Measurements from ENCODE around the gene MEX3D. TPM values are rescaled to one million over a fixed set of nuclear protein-coding genes. Genes with fewer than 3 reads are reported as not detected.
A peak's percentile ranks its signal among the peaks of the same experiment; 100 is the strongest.

MEX3D gene
- total RNA-seq, 1 experiment from 2014 or later = 70.4 TPM

DNA sequence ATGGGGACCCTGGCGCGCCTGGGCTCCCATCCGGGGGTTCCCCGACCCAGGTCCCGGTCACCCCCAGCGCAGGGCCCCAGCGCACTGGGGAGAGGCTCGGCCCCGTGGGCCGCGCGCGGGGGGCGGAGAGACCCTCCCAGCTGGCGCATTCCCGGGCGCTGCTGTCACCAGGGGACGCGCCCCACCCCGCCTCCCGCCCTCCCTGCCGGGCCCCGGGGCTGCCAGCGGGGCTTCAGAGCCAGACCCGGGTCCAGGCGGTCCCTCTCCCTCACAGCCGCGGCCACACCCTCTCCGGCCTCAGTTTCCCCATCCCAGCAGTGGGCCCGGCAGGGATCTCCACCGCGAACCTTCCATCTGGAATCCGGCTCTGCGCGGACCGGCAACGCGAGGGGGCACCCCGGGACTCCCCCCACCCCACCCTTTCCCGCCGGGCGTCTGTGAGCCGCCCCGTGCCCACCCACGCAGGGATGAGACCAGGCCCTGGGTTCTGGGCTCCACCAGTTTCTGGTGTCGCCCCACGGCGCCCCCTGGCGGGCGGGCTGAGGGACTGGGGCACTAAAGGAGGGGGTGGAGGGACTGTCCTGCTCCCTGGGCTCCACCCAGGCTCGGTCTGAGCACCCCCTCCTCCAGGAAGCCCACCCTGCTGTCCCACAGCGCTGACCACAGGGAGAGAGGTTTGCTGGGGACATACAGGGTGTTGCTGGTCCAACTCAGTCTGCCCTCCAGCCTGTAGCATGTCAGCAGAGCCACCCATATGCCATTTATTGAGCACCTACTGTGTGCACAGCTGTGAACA, 54.4 kb downstream of the MEX3D start:
- Histone ChIP-seq H2AK5ac (ENCODE audit: insufficient read length, low read length) (no peak overlapping the region), H3T11ph (ENCODE audit: low read length) (no peak overlapping the region), H2BK20ac (ENCODE audit: low read depth, low read length, poor library complexity, severe bottlenecking) (no peak overlapping the region), H3K9ac (ENCODE audit: extremely low read depth, insufficient read length, low read length) (no peak overlapping the region), H4K91ac (ENCODE audit: insufficient read length, low read depth, low read length) (no peak overlapping the region), H3K79me1 (ENCODE audit: insufficient read depth, low read depth, low read length, poor library complexity, severe bottlenecking) (no peaks in the 10 kb centered on the region), H3K4ac (ENCODE audit: low read depth, low read length) (no peak overlapping the region), H3K18ac (ENCODE audit: insufficient read length, low read depth, low read length) (no peak overlapping the region), H4K8ac (replicated peaks; ENCODE audit: insufficient read length, low read depth, low read length) (no peak overlapping the region), H3K27me3 (ENCODE audit: insufficient read depth, low read length) (no peaks in the 10 kb centered on the region), H3K23ac (ENCODE audit: insufficient read length, low read depth, low read length) (no peak overlapping the region), H2AFZ (ENCODE audit: low read length) (no peak overlapping the region), H2BK5ac (ENCODE audit: insufficient read length, low read length) (no peak overlapping the region), H2BK15ac (ENCODE audit: low read depth, low read length) (no peak overlapping the region), H4K5ac (ENCODE audit: insufficient read length, low read depth, low read length) (no peak overlapping the region), H3K56ac (ENCODE audit: insufficient read length, low read depth, low read length) (no peak overlapping the region), H2BK12ac (ENCODE audit: insufficient read length, low read depth, low read length) (no peak overlapping the region), H3K4me1 (ENCODE audit: insufficient read depth, low read length) (no peaks in the 10 kb centered on the region), H4K20me1 (ENCODE audit: control insufficient read depth, insufficient read depth, insufficient read length) (no peaks in the 10 kb centered on the region), H3K23me2 (ENCODE audit: insufficient read length, low read depth, low read length, poor library complexity, severe bottlenecking) (no peaks in the 10 kb centered on the region), H3K9me3 (ENCODE audit: control insufficient read depth, low read depth, low read length) (no peaks in the 10 kb centered on the region), H3K14ac (ENCODE audit: insufficient read depth, low read length) (no peak overlapping the region), H3K79me2 (ENCODE audit: insufficient read depth, low read length) (no peaks in the 10 kb centered on the region), H2BK120ac (ENCODE audit: low read depth, low read length, poor library complexity, severe bottlenecking) (no peak overlapping the region), H3K4me2 (ENCODE audit: insufficient read depth, insufficient read length, low read length) (no peak overlapping the region), H3K27ac (ENCODE audit: insufficient read length, low read depth, low read length) (no peak overlapping the region)
- TF ChIP-seq, protein P1, sequence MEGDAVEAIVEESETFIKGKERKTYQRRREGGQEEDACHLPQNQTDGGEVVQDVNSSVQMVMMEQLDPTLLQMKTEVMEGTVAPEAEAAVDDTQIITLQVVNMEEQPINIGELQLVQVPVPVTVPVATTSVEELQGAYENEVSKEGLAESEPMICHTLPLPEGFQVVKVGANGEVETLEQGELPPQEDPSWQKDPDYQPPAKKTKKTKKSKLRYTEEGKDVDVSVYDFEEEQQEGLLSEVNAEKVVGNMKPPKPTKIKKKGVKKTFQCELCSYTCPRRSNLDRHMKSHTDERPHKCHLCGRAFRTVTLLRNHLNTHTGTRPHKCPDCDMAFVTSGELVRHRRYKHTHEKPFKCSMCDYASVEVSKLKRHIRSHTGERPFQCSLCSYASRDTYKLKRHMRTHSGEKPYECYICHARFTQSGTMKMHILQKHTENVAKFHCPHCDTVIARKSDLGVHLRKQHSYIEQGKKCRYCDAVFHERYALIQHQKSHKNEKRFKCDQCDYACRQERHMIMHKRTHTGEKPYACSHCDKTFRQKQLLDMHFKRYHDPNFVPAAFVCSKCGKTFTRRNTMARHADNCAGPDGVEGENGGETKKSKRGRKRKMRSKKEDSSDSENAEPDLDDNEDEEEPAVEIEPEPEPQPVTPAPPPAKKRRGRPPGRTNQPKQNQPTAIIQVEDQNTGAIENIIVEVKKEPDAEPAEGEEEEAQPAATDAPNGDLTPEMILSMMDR (conservative IDR thresholded peaks at IDR 0.05) = peak; percentile 80
- H3K27ac Mint-ChIP-seq = no peak overlapping the region
- peak; percentile 56 for DNase-seq
- peaks cover 78% of the 10 kb centered on the region for H3K27me3 Mint-ChIP-seq (ENCODE audit: low read depth)
- H3K9me3 Mint-ChIP-seq = peaks cover 0 to 10% of the 10 kb centered on the region in 2 experiments; a peak in 1 of 5 replicates
- no peaks in the 10 kb centered on the region for H3K36me3 Mint-ChIP-seq (ENCODE audit: insufficient read depth in 1 of 3, low read depth in 3 of 3)
- H3K4me1 Mint-ChIP-seq = peaks cover 13 to 14% of the 10 kb centered on the region in 2 experiments
- no CpG with 5 or more reads among the region's 52 CpGs for WGBS (ENCODE audit: extremely low coverage, insufficient read length, low lambda C conversion rate)
- peak overlapping the region in 1 of 2 experiments; percentile 51; a peak in 1 of 5 replicates for H3K4me3 Mint-ChIP-seq
